Testis (tissue), 2 donors: ENCODE results near the gene SLC22A23.

Experiments
- CTCF ChIP-seq, 3 experiments: fragments of 450-650 bp in 2 of 3; fragments of 200-600 bp in 1 of 3; sonication (generic) in 1 of 3; IDR thresholded peaks; one replicate each; pipeline ENCODE4 v1.5.1; 2016 to 2019; ENCODE audit warnings: antibody characterized with exemption in 3 of 3, mild to moderate bottlenecking in 2 of 3, moderate library complexity in 1 of 3
- POLR2A ChIP-seq: fragments of 450-650 bp; IDR thresholded peaks from one replicate; pipeline ENCODE4 v1.6.1; 2017; ENCODE audit warnings: antibody characterized with exemption, mild to moderate bottlenecking, moderate library complexity

GRCh38 chr6:3418496-3419060, 38.3 kb downstream of the SLC22A23 start:
- TF ChIP-seq CTCF (IDR thresholded peaks at IDR 0.05) (no peak), POLR2A (no peak)
